ENCODE data around the gene ARID4B. TPM values are rescaled to one million over a fixed set of nuclear protein-coding genes. Genes with fewer than 3 reads are reported as not detected.
"Not testable (repeated sequence)": the region's sequence is repeated elsewhere in the genome, so short reads cannot be mapped to it uniquely, and the experiment has no call there.

Gene ARID4B
- total RNA-seq, result 100 to 1,000 TPM in 1 of 2 experiments, 10 to 100 TPM in 1; 92.2 to 105 TPM
- polyA plus RNA-seq, result 10 to 100 TPM; 37.4 to 58.0 (median 52.8) TPM
- 157 to 315 (median 220) reads per million in 6 experiments for total RNA-seq

GRCh38 chr1:235327559-235328270, at the start of gene ARID4B:
Gene ARID4B (minus strand): TSS chr1:235328179. CDS start chr1:235326919, 1,260 bp downstream.
- peak within 1 kb of the TSS in 9 of 10 donors; percentile 95 to 100 (median 98) for H3K4me3 Mint-ChIP-seq
- DNase-seq (peak in 5 of 10 donors; percentile 50 to 77 (median 62)), ATAC-seq (peak in 1 of 2 donors; percentile 4)
- H3K4me1 Mint-ChIP-seq, result peaks cover 14 to 36% (median 30%) of the 10 kb centered on the region in 4 donors
- H3K27me3 Mint-ChIP-seq, result no peaks in the 10 kb centered on the region
- POLR2A ChIA-PET, result interaction anchor here (0.6 to 2.3 kb wide), 12 partner anchors 9 to 716 kb away, joined by 3 to 6 read pairs (median 3); partner anchors contain the start of genes RBM34 and TOMM20
- H3K9me3 Mint-ChIP-seq, result peaks cover 0 to 1% (median 0%) of the 10 kb centered on the region in 9 donors
- H3K36me3 Mint-ChIP-seq, result peaks cover 0 to 33% (median 6%) of the 10 kb centered on the region in 3 donors
- peak within 1 kb of the TSS in 9 of 10 donors; percentile 92 to 99 (median 98) for H3K27ac Mint-ChIP-seq

DNA sequence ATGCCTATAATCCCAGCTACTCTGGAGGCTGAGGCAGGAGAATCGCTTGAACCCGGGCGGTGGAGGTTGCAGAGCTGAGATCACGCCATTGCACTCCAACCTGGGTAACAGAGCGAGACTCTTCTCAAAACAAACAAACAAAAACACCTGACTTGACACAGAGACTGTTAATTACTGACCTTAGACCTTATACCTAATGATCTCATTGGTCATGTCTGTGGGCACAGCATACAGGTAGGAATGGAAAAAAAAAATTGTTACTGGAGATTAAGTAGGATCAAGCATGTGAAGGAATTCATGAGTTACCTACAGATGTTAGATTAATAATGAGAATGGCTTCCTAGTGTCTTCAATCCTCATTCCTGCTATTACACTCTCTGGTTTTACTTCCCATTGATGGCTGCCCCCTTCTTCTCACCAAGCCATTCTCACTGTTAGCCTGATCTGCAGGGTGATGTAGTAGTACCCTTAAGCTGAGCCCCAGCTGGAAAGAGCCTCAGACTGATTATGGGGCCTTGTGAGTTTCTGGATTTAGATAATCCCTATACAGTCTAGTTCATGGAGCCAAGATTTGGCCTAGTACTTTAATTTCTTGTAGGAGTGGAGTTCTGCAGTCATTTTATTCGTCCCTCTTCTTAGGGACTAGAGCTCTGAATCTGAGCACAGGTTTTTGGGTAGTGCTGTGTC, 48.1 kb upstream of the ARID4B start:
- no peak for DNase-seq
- Mint-ChIP-seq H3K4me3 (peak overlapping the region in 1 of 10 donors; percentile 29), H3K36me3 (peaks cover 7 to 43% (median 16%) of the 10 kb centered on the region in 3 donors), H3K9me3 (peaks cover 0 to 2% (median 0%) of the 10 kb centered on the region in 9 donors), H3K27me3 (no peaks in the 10 kb centered on the region), H3K27ac (peak overlapping the region in 7 of 10 donors; percentile 2 to 65 (median 36)), H3K4me1 (peaks cover 4 to 25% (median 13%) of the 10 kb centered on the region in 4 donors)
- POLR2A ChIA-PET, result interaction anchor here (0.9 kb wide), 1 partner anchor 9 kb away, joined by 6 read pairs; the partner anchor contains the start of gene TBCE
- no peak for ATAC-seq

GRCh38 chr1:235369802-235370201, 41.8 kb upstream of the ARID4B start:
- Mint-ChIP-seq H3K4me3 (peak overlapping the region in 9 of 10 donors; percentile 6 to 74 (median 26)), H3K27ac (peak overlapping the region in 6 of 10 donors; percentile 9 to 66 (median 30)), H3K36me3 (peaks cover 0 to 5% (median 2%) of the 10 kb centered on the region in 3 donors), H3K4me1 (peaks cover 16 to 44% (median 36%) of the 10 kb centered on the region in 4 donors), H3K27me3 (no peaks in the 10 kb centered on the region), H3K9me3 (no peaks in the 10 kb centered on the region)
- ATAC-seq (no peak), DNase-seq (no peak)
- POLR2A ChIA-PET, result interaction anchor here (0.8 kb wide), 1 partner anchor 758 kb away, joined by 4 read pairs; no protein-coding TSS in a partner anchor

- Mint-ChIP-seq H3K4me3 (peak overlapping the region; percentile 95 to 99 (median 98)), H3K27me3 (no peaks in the 10 kb centered on the region), H3K36me3 (peaks cover 0 to 5% (median 2%) of the 10 kb centered on the region in 3 donors), H3K4me1 (peaks cover 16 to 44% (median 35%) of the 10 kb centered on the region in 4 donors), H3K9me3 (no peaks in the 10 kb centered on the region), H3K27ac (peak overlapping the region in 9 of 10 donors; percentile 25 to 97 (median 88))
- DNase-seq (no peak), ATAC-seq (no peak)
- POLR2A ChIA-PET, result interaction anchor here (0.7 kb wide), 1 partner anchor 44 kb away, joined by 4 read pairs; no protein-coding TSS in a partner anchor
Measured at GRCh38 chr1:235368428-235368827, 40.4 kb upstream of the ARID4B start.

DNA sequence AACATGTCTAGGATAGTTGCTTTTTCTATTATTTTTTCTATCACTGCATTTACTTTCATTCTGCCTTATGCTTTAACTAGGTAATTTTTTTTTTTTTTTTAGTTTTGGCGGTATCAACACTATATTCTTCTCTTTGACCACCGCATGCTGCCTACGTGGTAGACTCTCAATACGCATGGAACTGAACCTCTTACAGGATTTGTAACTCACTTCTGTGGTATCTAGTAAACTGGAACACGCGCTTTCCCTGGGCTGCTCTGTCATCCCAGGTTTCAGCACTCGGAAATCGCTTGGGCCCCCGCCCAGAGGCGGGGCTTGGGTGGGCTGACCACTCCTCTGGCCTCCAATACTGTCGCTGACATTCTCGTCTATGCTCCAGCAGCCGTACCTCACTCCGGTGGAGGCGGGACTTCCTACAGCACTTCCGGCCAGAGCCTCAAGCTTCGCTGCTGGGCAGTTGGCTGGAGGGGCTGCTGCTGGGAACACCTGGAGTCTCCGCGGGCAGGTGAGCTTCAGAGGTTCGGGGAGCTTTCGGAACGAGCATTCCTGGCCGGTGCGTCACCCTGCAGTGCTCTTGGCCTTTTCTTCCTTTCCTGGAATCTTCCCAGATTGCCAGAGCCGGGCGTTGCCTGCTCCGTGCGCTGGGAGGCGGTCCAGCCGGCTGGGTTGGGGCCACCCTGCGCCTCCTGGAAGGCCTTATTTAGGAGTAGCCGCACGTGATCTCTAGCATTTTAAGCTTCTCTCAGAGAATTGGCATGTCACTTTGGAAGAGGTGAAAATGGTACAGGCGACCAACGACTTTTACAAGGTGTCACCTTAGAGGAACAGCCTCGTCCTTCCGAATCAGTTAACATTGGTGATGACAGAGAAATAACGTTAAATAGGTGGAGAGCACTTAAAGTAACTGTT, 39.3 kb upstream of the ARID4B start, which contains the start of gene TBCE:
TSS of gene TBCE (plus strand) at position 428 of the 909 bp plus-strand sequence. CDS start 12,623 bp downstream, outside the sequence.
- peak within 1 kb of the TSS; percentile 88 to 98 (median 96) for H3K27ac Mint-ChIP-seq
- H3K9me3 Mint-ChIP-seq, result no peaks in the 10 kb centered on the region
- POLR2A ChIA-PET, result interaction anchor here (0.6 to 0.8 kb wide), 3 partner anchors 9 to 91 kb away, joined by 3 to 6 read pairs (median 3); no protein-coding TSS in a partner anchor
- no peaks in the 10 kb centered on the region for H3K27me3 Mint-ChIP-seq
- ATAC-seq (peak; percentile 95 to 98), DNase-seq (peak; percentile 63 to 85 (median 69))
- peaks cover 0 to 5% (median 0%) of the 10 kb centered on the region in 3 donors for H3K36me3 Mint-ChIP-seq
- peaks cover 16 to 40% (median 34%) of the 10 kb centered on the region in 4 donors for H3K4me1 Mint-ChIP-seq
- peak within 1 kb of the TSS; percentile 95 to 99 (median 98) for H3K4me3 Mint-ChIP-seq

DNA sequence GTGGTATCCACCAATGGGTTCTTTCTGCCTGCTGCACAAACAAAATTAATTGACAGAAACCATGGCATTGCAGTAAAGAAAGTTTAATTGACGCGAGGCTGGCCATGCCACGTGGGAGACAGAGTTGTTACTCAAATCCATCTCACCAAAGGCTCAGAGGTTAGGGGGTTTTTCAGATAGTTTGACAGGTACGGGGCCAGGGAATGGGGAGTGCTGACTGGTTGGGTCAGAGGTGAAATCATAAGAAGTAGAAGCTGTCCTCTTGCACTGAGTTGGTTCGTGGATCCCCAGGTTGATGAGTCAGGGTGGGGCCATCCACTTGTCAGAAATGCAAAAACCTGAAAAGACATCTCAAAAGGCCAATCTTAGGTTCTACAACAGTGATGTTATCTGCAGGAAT, 38.3 kb upstream of the ARID4B start:
- H3K4me3 Mint-ChIP-seq, result peak overlapping the region; percentile 95 to 99 (median 98)
- no peaks in the 10 kb centered on the region for H3K9me3 Mint-ChIP-seq
- peaks cover 0 to 2% (median 0%) of the 10 kb centered on the region in 3 donors for H3K36me3 Mint-ChIP-seq
- DNase-seq (no peak), ATAC-seq (no peak)
- H3K27me3 Mint-ChIP-seq, result peaks cover 0 to under 1% (median 0%) of the 10 kb centered on the region in 5 donors
- peaks cover 16 to 38% (median 34%) of the 10 kb centered on the region in 4 donors for H3K4me1 Mint-ChIP-seq
- POLR2A ChIA-PET, result no interaction called here
- peak overlapping the region; percentile 74 to 98 (median 94) for H3K27ac Mint-ChIP-seq

- ATAC-seq, H3K27me3 Mint-ChIP-seq: not testable (repeated sequence)
- peak overlapping the region in 2 of 10 donors; percentile 34 to 45 for H3K4me3 Mint-ChIP-seq
Measured at GRCh38 chr1:235364189-235364588, 36.2 kb upstream of the ARID4B start.

DNA sequence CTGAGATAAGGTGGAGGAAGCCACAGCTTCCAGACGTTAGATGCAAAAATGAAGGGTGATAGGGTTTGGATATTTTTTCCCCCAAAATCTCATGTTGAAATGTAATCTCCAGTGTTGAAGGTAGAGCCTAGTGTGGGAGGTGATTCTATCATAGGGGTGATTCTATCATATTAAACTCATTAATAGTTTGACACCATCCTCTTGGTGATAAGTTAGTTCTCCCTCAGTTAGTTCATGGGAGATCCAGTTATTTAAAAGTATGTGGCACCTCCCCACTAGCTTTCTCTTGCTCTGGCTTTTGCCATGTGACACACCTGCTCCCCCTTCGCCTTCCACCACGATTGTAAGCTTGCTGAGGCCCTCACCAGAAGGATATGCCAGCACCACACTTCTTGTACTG, 30.9 kb upstream of the ARID4B start:
- Mint-ChIP-seq H3K36me3 (no peaks in the 10 kb centered on the region), H3K4me3 (no peak overlapping the region), H3K27ac (peak overlapping the region in 2 of 10 donors; percentile 20 to 49), H3K27me3 (peaks cover 0 to 3% (median 3%) of the 10 kb centered on the region in 5 donors), H3K9me3 (no peaks in the 10 kb centered on the region), H3K4me1 (peaks cover 0 to 3% (median 0%) of the 10 kb centered on the region in 4 donors)
- POLR2A ChIA-PET, result no interaction called here
- ATAC-seq (no peak), DNase-seq (no peak)

More at GRCh38 chr1:235364189-235364588, 36.2 kb upstream of the ARID4B start:
- POLR2A ChIA-PET, DNase-seq, H3K36me3 Mint-ChIP-seq, H3K9me3 Mint-ChIP-seq, H3K27ac Mint-ChIP-seq: not testable (repeated sequence)
- peaks cover 17 to 32% (median 28%) of the 10 kb centered on the region in 4 donors for H3K4me1 Mint-ChIP-seq

- Mint-ChIP-seq H3K27me3 (peaks cover 0 to 3% (median 3%) of the 10 kb centered on the region in 5 donors), H3K27ac (peak overlapping the region in 1 of 10 donors; percentile 6), H3K36me3 (no peaks in the 10 kb centered on the region), H3K4me3 (peak overlapping the region in 1 of 10 donors; percentile 20), H3K9me3 (no peaks in the 10 kb centered on the region), H3K4me1 (peaks cover 0 to 3% (median 0%) of the 10 kb centered on the region in 4 donors)
- DNase-seq (no peak), ATAC-seq (no peak)
- POLR2A ChIA-PET, result no interaction called here
Measured at GRCh38 chr1:235357485-235358373, 29.8 kb upstream of the ARID4B start.

GRCh38 chr1:235351898-235352297, 23.9 kb upstream of the ARID4B start:
- ATAC-seq (no peak), DNase-seq (no peak)
- Mint-ChIP-seq H3K4me1 (peaks cover 0 to 2% (median 0%) of the 10 kb centered on the region in 4 donors), H3K9me3 (no peaks in the 10 kb centered on the region), H3K4me3 (no peak overlapping the region), H3K27ac (no peak overlapping the region), H3K36me3 (peaks cover 0 to 5% (median 0%) of the 10 kb centered on the region in 3 donors), H3K27me3 (peaks cover 0 to 3% (median 0%) of the 10 kb centered on the region in 5 donors)
- POLR2A ChIA-PET, result no interaction called here

Data from naive thymus-derived CD8-positive, alpha-beta T cell (primary cell).